Esophagus squamous epithelium (tissue), 4 donors: ENCODE results near the gene ABCD2.

Experiments used
- POLR2A ChIP-seq, 4 donors: fragments of 450-650 bp; IDR thresholded peaks; one replicate each; pipeline ENCODE4 v1.6.1; 2017; ENCODE audit warnings: antibody characterized with exemption in 4 of 4, mild to moderate bottlenecking in 4 of 4, moderate library complexity in 3 of 4
- TF ChIP-seq, protein P1 (sequence below), 6 experiments: fragments of 450-650 bp in 4 of 6; fragments of 200-600 bp in 2 of 6; sonication (generic) in 2 of 6; IDR thresholded peaks; one replicate each; pipeline ENCODE4 v1.5.1; 2016 to 2019; ENCODE audit warnings: antibody characterized with exemption in 6 of 6, mild to moderate bottlenecking in 4 of 6, moderate library complexity in 4 of 6

DNA sequence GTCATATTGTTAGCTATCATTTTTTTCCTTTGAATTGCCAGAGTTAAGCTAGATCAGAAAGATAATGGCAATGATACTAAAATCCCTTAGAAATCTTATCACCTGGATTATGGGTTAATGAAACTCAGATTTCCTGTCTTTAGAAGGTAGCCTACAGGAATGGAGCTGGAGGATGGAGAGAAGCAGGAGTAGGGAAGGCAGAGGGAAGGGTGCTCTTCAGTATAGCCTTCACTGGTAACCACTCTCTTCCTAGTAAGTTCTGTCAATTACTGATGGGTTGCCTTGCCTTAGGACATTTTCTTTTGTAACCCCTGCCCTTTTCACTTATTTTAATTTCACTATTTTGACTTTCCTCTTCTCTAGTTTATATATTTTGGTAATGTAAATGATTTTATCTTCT lies 27.8 kb upstream of the ABCD2 start:
- TF ChIP-seq, protein P1, sequence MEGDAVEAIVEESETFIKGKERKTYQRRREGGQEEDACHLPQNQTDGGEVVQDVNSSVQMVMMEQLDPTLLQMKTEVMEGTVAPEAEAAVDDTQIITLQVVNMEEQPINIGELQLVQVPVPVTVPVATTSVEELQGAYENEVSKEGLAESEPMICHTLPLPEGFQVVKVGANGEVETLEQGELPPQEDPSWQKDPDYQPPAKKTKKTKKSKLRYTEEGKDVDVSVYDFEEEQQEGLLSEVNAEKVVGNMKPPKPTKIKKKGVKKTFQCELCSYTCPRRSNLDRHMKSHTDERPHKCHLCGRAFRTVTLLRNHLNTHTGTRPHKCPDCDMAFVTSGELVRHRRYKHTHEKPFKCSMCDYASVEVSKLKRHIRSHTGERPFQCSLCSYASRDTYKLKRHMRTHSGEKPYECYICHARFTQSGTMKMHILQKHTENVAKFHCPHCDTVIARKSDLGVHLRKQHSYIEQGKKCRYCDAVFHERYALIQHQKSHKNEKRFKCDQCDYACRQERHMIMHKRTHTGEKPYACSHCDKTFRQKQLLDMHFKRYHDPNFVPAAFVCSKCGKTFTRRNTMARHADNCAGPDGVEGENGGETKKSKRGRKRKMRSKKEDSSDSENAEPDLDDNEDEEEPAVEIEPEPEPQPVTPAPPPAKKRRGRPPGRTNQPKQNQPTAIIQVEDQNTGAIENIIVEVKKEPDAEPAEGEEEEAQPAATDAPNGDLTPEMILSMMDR (IDR thresholded peaks at IDR 0.05): no peak
- no peak for TF ChIP-seq POLR2A (IDR thresholded peaks at IDR 0.05)
